Karpas-422 (cell line): Measurements from ENCODE around the gene IQGAP2. TPM values are rescaled to one million over a fixed set of nuclear protein-coding genes. Genes with fewer than 3 reads are reported as not detected.

Experiments used
- DNase-seq: peaks from one replicate; pipeline ENCODE4 v3.0.0-alpha.2; 2015
- H2AFZ ChIP-seq: fragments of 200-600 bp; sonication (generic); 2 replicates; pipeline ENCODE4 v1.6.1; 2014; ENCODE audit warnings: antibody characterized with exemption, low read length, mixed read lengths
- H3K27ac ChIP-seq: fragments of 200-600 bp; sonication (generic); 2 replicates; pipeline ENCODE4 v1.5.1; 2014; ENCODE audit warnings: mild to moderate bottlenecking, low read length, moderate library complexity
- H3K27me3 ChIP-seq: fragments of 200-600 bp; sonication (generic); 2 replicates; pipeline ENCODE4 v1.6.1; 2014; ENCODE audit warnings: low read length, mixed read lengths
- H3K36me3 ChIP-seq: fragments of 200-600 bp; sonication (generic); 2 replicates; pipeline ENCODE4 v1.6.1; 2014; ENCODE audit warnings: low read length, mixed read lengths; ENCODE audit not compliant: insufficient read depth
- H3K4me1 ChIP-seq: fragments of 200-600 bp; sonication (generic); 2 replicates; pipeline ENCODE4 v1.6.1; 2014; ENCODE audit warnings: mild to moderate bottlenecking, low read length, mixed read lengths
- H3K4me2 ChIP-seq: fragments of 200-600 bp; sonication (generic); 2 replicates; pipeline ENCODE4 v1.6.1; 2014; ENCODE audit warnings: low read length, low read depth, mild to moderate bottlenecking; ENCODE audit not compliant: poor library complexity, severe bottlenecking
- H3K4me3 ChIP-seq: fragments of 200-600 bp; sonication (generic); 2 replicates; pipeline ENCODE4 v1.5.1; 2014; ENCODE audit warnings: mild to moderate bottlenecking, antibody characterized with exemption, low read length, mixed read lengths
- H3K79me2 ChIP-seq: fragments of 200-600 bp; sonication (generic); 2 replicates; pipeline ENCODE4 v1.6.1; 2014; ENCODE audit warnings: mild to moderate bottlenecking, low read length, mixed read lengths
- H3K9ac ChIP-seq: fragments of 200-600 bp; sonication (generic); 2 replicates; pipeline ENCODE4 v1.6.0; 2014; ENCODE audit warnings: low read length
- H3K9me2 ChIP-seq: fragments of 200-600 bp; sonication (generic), shearing (Covaris generic); replicated peaks from 2 replicates; pipeline ENCODE4 v1.6.0; 2014; ENCODE audit warnings: mild to moderate bottlenecking, low read length, moderate library complexity; ENCODE audit not compliant: insufficient read depth
- H3K9me3 ChIP-seq: fragments of 300-700, 200-600 bp; sonication (generic); 2 replicates; pipeline ENCODE4 v1.6.1; 2014; ENCODE audit warnings: low read length, mixed read lengths
- H4K20me1 ChIP-seq: fragments of 200-600 bp; sonication (generic); 2 replicates; pipeline ENCODE4 v1.6.1; 2014; ENCODE audit warnings: mild to moderate bottlenecking, antibody characterized with exemption, low read length, low read depth; ENCODE audit not compliant: insufficient read depth
- total RNA-seq: library from RNA; depleted of rRNA; stranded (reverse); fragments of >200 nt; shearing (Covaris generic); gene quantifications from 2 replicates; pipeline ENCODE4 v1.2.3, GENCODE V29; 2014; ENCODE audit warnings: low replicate concordance

Gene IQGAP2
- total RNA-seq, 1 experiment from 2014 or later, result not detected

DNA sequence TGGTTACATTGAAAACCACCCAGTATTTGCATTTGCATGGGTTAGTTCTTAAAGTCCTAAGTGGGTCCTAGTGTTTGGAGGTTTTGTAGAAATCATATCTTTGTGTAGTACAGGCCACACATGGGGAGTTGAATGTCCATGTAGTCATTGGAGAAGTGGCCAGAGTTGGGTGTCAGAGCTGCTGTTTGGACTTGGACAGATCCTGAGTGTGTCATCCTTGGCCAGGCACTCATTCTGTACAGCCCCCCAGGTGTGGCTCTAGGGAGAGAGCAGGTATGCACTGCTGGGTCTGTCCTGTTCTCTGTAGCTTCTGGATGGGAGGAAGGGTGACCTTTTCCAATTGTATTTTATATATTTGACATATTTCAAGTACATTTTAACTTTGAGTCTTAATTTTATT lies 82.4 kb downstream of the IQGAP2 start:
- Histone ChIP-seq H4K20me1 (no peaks in the 10 kb centered on the region), H3K36me3 (no peaks in the 10 kb centered on the region)

DNA sequence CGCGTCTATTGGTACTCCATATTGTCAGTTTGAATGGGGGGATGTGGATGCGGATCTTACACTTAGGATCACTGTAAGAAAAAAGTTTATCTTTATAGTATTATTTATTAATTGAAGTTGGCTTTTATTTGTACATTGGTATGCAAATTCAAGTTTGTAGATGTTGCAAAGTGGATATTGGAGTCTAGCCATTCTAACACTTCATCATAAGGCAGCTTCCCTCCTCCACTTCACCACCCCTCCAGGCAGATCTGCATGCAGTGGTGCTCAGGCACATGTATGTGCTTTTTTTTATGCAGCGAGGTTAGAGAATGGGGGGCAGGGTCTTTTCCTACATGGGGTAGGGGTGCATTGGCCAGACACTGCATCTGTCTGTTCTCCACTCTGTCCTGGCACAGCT lies 84.3 kb downstream of the IQGAP2 start:
- Histone ChIP-seq H3K4me3 (no peak overlapping the region), H4K20me1 (no peaks in the 10 kb centered on the region), H3K4me2 (no peak overlapping the region), H3K36me3 (no peaks in the 10 kb centered on the region), H3K9me3 (no peaks in the 10 kb centered on the region), H3K27me3 (no peaks in the 10 kb centered on the region), H3K27ac (no peak overlapping the region), H3K79me2 (no peaks in the 10 kb centered on the region), H3K9me2 (no peaks in the 10 kb centered on the region), H3K9ac (no peak overlapping the region), H2AFZ (no peak overlapping the region), H3K4me1 (no peaks in the 10 kb centered on the region)
- no peak for DNase-seq

More for the DNA sequence above, 82.4 kb downstream of the IQGAP2 start:
- Histone ChIP-seq H3K9me3 (no peaks in the 10 kb centered on the region), H2AFZ (no peak overlapping the region), H3K27ac (no peak overlapping the region), H3K4me3 (no peak overlapping the region), H3K4me1 (no peaks in the 10 kb centered on the region), H3K9ac (no peak overlapping the region), H3K79me2 (no peaks in the 10 kb centered on the region), H3K4me2 (no peak overlapping the region), H3K9me2 (no peaks in the 10 kb centered on the region), H3K27me3 (no peaks in the 10 kb centered on the region)
- no peak for DNase-seq

DNA sequence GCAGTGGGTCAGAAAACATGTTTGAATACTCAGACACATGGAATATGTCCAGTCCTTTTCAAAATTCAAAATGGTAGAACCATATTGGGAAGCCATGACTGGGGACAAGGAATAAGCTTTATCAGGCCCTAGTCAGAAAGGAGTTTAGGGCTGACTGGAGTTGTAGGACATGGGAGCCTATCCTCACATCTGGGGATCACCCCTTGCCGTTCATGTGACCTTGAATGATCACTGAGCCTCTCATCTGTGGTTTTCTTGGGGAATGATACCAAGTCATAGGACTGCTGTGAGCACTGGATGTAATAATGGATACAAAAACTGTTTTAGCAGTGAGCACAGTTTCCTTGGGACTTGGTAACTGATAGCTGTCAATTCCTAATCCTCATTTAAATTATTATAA lies 84.7 kb downstream of the IQGAP2 start:
- Histone ChIP-seq H3K4me3 (no peak overlapping the region), H3K4me2 (no peak overlapping the region), H3K36me3 (no peaks in the 10 kb centered on the region), H3K27me3 (no peaks in the 10 kb centered on the region), H4K20me1 (no peaks in the 10 kb centered on the region), H3K4me1 (no peaks in the 10 kb centered on the region), H3K9ac (no peak overlapping the region), H3K27ac (no peak overlapping the region), H3K9me2 (no peaks in the 10 kb centered on the region), H3K9me3 (no peaks in the 10 kb centered on the region), H3K79me2 (no peaks in the 10 kb centered on the region), H2AFZ (no peak overlapping the region)
- DNase-seq, result no peak

DNA sequence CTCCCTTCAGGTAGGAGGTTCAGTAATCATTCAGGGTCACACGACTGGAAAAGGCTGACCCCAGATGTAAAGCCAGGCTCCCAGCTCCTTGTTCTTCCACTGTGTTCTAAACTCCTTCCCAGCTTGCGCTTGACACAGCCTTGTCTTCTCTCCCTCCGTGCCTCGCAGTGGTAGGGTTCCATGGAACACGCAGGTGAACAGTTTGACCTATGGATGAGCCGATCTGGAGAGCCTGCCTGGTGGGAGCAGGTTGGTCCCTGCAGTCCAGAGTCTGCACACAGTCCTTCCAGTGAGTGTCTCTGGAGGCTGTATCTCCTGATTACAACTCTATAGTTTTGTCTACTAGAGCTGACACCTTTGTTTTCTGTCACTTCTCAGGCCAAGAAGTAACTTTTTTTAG lies 85.9 kb downstream of the IQGAP2 start:
- DNase-seq, result no peak
- H3K9ac ChIP-seq, result no peak overlapping the region
- H3K36me3 ChIP-seq, result no peaks in the 10 kb centered on the region
- no peak overlapping the region for H3K27ac ChIP-seq
- no peaks in the 10 kb centered on the region for H3K9me3 ChIP-seq
- H4K20me1 ChIP-seq, result no peaks in the 10 kb centered on the region
- H2AFZ ChIP-seq, result no peak overlapping the region
- H3K4me3 ChIP-seq, result no peak overlapping the region
- H3K9me2 ChIP-seq, result no peaks in the 10 kb centered on the region
- H3K79me2 ChIP-seq, result no peaks in the 10 kb centered on the region
- no peak overlapping the region for H3K4me2 ChIP-seq
- no peaks in the 10 kb centered on the region for H3K4me1 ChIP-seq
- no peaks in the 10 kb centered on the region for H3K27me3 ChIP-seq

DNA sequence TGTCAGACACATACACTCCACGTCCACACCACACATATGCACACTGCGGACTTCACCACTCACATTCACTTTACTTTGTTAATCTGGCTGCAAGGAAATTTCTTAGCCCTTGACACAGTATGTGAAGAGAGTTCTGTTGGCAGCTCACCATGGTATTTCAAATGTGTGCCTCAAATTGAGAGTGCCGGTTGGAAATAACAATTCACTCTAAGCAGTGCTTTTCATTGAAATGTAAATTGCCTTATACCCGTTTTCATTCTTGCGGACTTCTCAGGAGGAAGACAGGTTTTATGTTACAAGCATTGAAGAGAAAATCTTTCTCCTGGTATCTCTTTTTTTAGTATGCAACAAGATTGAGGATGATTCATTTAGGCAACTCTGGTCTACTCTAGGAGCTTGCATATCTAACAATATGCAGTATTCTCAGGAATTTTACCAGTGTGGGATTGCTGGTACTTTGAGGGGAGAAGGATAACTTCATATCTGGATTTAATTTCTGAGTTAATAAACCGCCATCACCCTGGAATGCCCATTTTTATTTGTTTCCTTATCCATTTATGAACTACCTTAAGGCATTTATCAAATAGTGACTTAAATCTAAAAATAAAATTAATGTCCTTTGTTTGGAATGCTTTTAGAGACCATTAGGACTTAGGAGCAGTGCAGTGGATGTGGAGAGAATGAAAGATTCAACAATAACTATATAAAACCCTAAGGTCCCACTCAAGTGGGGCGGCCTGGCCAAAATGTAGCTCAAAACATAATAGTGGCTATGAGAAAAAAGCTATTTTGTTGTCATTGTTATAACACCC lies 87.0 kb downstream of the IQGAP2 start:
- Histone ChIP-seq H3K4me2 (no peak overlapping the region), H3K9ac (no peak overlapping the region), H3K9me3 (no peaks in the 10 kb centered on the region), H2AFZ (no peak overlapping the region), H3K9me2 (no peaks in the 10 kb centered on the region), H3K36me3 (no peaks in the 10 kb centered on the region), H3K4me1 (no peaks in the 10 kb centered on the region), H3K27me3 (no peaks in the 10 kb centered on the region), H4K20me1 (no peaks in the 10 kb centered on the region), H3K4me3 (no peak overlapping the region), H3K79me2 (no peaks in the 10 kb centered on the region), H3K27ac (no peak overlapping the region)
- DNase-seq, result no peak

DNA sequence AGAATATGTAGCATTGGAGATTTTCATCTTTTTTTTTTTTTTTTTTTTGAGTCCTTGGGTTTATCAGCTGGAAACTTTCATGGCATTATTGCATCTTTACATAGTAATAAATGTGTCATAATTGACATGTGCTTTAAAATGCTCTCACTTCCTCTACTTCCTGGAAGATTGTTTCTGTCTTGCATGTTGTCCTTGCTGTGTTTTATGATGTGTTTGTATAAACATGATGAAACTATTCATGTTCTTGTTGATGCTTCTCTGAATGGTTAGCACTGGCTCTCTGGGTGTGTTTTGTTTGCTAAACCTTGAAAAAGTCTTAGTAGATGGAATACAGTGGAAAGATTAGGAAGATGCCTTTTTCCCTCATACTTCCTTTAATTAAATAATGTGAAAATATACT lies 87.9 kb downstream of the IQGAP2 start:
- Histone ChIP-seq H3K36me3 (no peaks in the 10 kb centered on the region), H3K9me3 (no peaks in the 10 kb centered on the region), H3K79me2 (no peaks in the 10 kb centered on the region), H4K20me1 (no peaks in the 10 kb centered on the region), H3K9me2 (no peaks in the 10 kb centered on the region), H3K27ac (no peak overlapping the region), H3K27me3 (no peaks in the 10 kb centered on the region), H3K9ac (no peak overlapping the region), H3K4me3 (no peak overlapping the region), H3K4me1 (no peaks in the 10 kb centered on the region), H3K4me2 (no peak overlapping the region), H2AFZ (no peak overlapping the region)
- no peak for DNase-seq

DNA sequence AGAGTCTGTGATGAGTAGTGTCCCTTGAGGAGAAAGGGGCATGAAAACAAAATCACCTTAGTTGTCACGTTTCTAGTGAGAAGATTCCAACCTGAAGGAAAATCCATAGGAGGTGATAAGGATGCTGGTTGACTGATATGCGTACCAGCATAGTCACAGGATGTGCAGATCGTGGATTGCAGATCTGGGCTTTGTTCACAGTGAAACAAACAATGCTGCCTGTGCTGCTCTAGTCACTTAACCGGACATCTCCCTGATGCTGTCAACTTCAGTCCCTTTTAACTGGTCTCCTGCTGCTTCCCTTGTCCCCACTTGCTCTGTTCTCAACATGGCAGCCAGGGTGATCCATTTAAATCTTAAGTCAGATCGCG lies 89.7 kb downstream of the IQGAP2 start:
- H2AFZ ChIP-seq, result no peak overlapping the region
- no peaks in the 10 kb centered on the region for H4K20me1 ChIP-seq
- H3K9me3 ChIP-seq, result no peaks in the 10 kb centered on the region
- H3K9me2 ChIP-seq, result no peaks in the 10 kb centered on the region
- H3K4me1 ChIP-seq, result no peaks in the 10 kb centered on the region
- H3K4me2 ChIP-seq, result no peak overlapping the region
- no peak overlapping the region for H3K4me3 ChIP-seq
- no peak overlapping the region for H3K27ac ChIP-seq
- no peaks in the 10 kb centered on the region for H3K79me2 ChIP-seq
- no peak for DNase-seq
- H3K9ac ChIP-seq, result no peak overlapping the region
- H3K36me3 ChIP-seq, result no peaks in the 10 kb centered on the region
- H3K27me3 ChIP-seq, result no peaks in the 10 kb centered on the region

DNA sequence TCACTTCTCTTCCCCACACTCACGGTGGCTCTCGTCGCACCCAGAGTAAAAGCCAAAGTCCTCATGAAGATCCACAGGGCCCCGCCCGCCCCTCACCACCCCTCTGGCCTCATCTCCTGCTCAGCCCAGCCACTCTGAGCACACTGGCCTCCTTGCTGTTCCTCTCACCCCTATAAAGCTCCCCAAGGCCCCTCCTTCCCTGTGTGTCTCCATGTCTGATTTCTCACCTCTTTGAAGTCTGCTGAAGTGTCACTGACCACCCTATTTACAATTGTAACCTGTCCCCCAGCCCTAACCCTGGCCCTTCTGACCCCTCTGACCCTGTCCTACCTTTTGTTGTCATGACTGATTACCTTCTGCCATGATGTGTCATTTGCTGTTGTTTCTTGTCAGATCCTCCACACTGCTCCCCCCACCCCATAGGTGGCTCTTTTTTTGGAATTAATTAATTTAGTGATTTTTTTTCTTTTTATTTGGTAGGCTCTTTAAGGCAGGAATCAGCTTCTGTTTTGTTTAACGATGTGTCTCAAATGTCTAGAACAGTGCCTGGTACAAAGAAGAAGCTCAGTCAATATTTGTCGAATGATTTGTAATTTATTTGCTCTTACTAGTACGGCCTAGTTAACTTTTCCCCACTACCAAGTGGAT lies 90.2 kb downstream of the IQGAP2 start:
- Histone ChIP-seq H3K9me3 (no peaks in the 10 kb centered on the region), H2AFZ (no peak overlapping the region), H3K36me3 (no peaks in the 10 kb centered on the region), H3K4me3 (no peak overlapping the region), H3K27ac (no peak overlapping the region), H3K4me2 (no peak overlapping the region), H3K27me3 (no peaks in the 10 kb centered on the region), H3K9ac (no peak overlapping the region), H3K4me1 (no peaks in the 10 kb centered on the region), H4K20me1 (no peaks in the 10 kb centered on the region), H3K9me2 (no peaks in the 10 kb centered on the region), H3K79me2 (no peaks in the 10 kb centered on the region)
- DNase-seq, result no peak
